ENCODE data around the gene EYS.
"Not testable (repeated sequence)": the region's sequence is repeated elsewhere in the genome, so short reads cannot be mapped to it uniquely, and the experiment has no call there.

The EYS gene

GRCh38 chr6:65537600-65537999 lies 169.4 kb downstream of the EYS start:
- Mint-ChIP-seq H3K36me3 (ENCODE audit: low read depth) (no peaks in the 10 kb centered on the region), H3K4me1 (no peaks in the 10 kb centered on the region), H3K4me3 (no peak overlapping the region), H3K27ac (no peak overlapping the region), H3K9me3 (no peaks in the 10 kb centered on the region), H3K27me3 (ENCODE audit: low read depth, poor library complexity) (peaks cover 3% of the 10 kb centered on the region)
- DNase-seq: no peak
- TF ChIP-seq CTCF (IDR thresholded peaks at IDR 0.05): no peak

- no peak for TF ChIP-seq CTCF (IDR thresholded peaks at IDR 0.05)
- Mint-ChIP-seq H3K27ac (no peak overlapping the region), H3K4me3 (no peak overlapping the region), H3K9me3 (no peaks in the 10 kb centered on the region), H3K27me3 (ENCODE audit: low read depth, poor library complexity) (peaks cover 3% of the 10 kb centered on the region), H3K4me1 (no peaks in the 10 kb centered on the region), H3K36me3 (ENCODE audit: low read depth) (no peaks in the 10 kb centered on the region)
- DNase-seq: no peak
Measured at GRCh38 chr6:65531533-65531932, 175.5 kb downstream of the EYS start.

- no peak overlapping the region for H3K27ac Mint-ChIP-seq
- H3K4me3 Mint-ChIP-seq: no peak overlapping the region
- no peak for DNase-seq
- H3K36me3 Mint-ChIP-seq (ENCODE audit: low read depth): no peaks in the 10 kb centered on the region
- H3K9me3 Mint-ChIP-seq: no peaks in the 10 kb centered on the region
- no peaks in the 10 kb centered on the region for H3K4me1 Mint-ChIP-seq
- no peaks in the 10 kb centered on the region for H3K27me3 Mint-ChIP-seq (ENCODE audit: low read depth, poor library complexity)
- no peak for TF ChIP-seq CTCF (IDR thresholded peaks at IDR 0.05)
Measured at GRCh38 chr6:65524232-65524631, 182.8 kb downstream of the EYS start.

GRCh38 chr6:65505736-65506135 lies 201.3 kb downstream of the EYS start:
- H3K27me3 Mint-ChIP-seq (ENCODE audit: low read depth, poor library complexity): no peaks in the 10 kb centered on the region
- TF ChIP-seq CTCF (IDR thresholded peaks at IDR 0.05): no peak
- no peak overlapping the region for H3K4me3 Mint-ChIP-seq
- no peak overlapping the region for H3K27ac Mint-ChIP-seq
- H3K36me3 Mint-ChIP-seq (ENCODE audit: low read depth): no peaks in the 10 kb centered on the region
- no peaks in the 10 kb centered on the region for H3K9me3 Mint-ChIP-seq
- DNase-seq: no peak
- H3K4me1 Mint-ChIP-seq: no peaks in the 10 kb centered on the region

- Mint-ChIP-seq H3K4me1 (no peaks in the 10 kb centered on the region), H3K4me3 (no peak overlapping the region), H3K27me3 (ENCODE audit: low read depth, poor library complexity) (no peaks in the 10 kb centered on the region), H3K9me3 (no peaks in the 10 kb centered on the region), H3K27ac (no peak overlapping the region), H3K36me3 (ENCODE audit: low read depth) (no peaks in the 10 kb centered on the region)
- no peak for DNase-seq
- TF ChIP-seq CTCF (IDR thresholded peaks at IDR 0.05): no peak
Measured at GRCh38 chr6:65501045-65501444, 206.0 kb downstream of the EYS start.

DNA sequence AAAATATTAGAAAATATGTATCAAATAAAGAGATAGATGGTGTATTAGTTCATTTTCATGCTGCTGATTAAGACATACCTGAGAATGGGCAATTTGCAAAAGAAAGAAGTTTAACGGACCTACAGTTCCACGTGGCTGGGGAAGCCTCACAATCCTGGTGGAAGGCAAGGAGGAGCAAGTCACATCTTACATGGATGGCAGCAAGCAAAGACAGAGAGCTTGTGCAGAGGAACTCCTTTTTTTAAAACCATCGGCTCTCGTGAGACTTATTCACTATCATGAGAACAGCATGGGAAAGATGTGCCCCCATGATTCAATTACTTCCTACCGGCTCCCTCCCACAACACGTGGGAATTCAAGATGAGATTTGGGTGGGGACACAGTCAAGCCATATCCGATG lies 223.4 kb downstream of the EYS start:
- not testable (repeated sequence) for H3K36me3 Mint-ChIP-seq (ENCODE audit: low read depth); H3K4me3 Mint-ChIP-seq; H3K4me1 Mint-ChIP-seq; H3K27ac Mint-ChIP-seq; DNase-seq; H3K27me3 Mint-ChIP-seq (ENCODE audit: low read depth, poor library complexity); H3K9me3 Mint-ChIP-seq
